Suppressor macrophage treated with lipopolysaccharide for 1 hour (primary cell): Measurements from ENCODE around the gene ZNF672.

Experiments used
- DNase-seq, 3 donors: peaks; one replicate each; pipeline ENCODE4 v3.0.0-alpha.2; 2020 to 2022

Gene ZNF672

DNA sequence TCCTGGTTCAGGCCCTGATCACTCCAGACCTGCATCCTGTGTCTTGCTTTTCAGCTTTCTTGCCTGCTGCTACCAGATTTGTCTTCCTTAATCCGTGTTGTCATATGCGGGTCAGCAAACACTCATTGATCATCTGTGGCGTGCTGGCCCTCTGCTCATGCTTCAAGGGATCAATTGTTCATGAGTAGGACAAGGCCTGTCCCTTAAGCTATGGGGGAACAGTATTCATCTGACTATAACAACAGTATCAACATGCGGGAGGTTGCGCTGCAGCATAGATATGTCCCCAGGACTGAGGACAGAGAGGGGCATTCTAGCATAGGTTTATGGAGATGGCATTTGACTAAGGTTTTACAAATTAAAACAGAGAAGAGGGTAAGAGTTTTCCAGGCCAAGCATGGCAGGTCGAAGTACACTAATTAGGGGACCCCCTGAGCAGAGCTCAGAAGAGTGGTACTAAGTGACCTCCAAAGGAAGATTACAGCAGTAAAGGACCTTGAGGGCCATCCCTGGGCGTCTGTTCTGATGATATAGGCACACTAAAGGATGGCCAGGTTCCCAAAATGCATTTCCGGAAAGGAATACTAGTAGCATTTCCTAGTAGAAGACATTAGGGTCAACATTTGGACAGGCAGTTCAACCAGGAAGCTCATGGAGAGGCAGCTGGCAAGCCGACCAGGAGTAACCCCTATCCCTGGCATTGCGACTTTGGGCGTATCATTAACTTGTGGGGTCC lies 811 bp upstream of the ZNF672 start:
- no peak for DNase-seq

DNA sequence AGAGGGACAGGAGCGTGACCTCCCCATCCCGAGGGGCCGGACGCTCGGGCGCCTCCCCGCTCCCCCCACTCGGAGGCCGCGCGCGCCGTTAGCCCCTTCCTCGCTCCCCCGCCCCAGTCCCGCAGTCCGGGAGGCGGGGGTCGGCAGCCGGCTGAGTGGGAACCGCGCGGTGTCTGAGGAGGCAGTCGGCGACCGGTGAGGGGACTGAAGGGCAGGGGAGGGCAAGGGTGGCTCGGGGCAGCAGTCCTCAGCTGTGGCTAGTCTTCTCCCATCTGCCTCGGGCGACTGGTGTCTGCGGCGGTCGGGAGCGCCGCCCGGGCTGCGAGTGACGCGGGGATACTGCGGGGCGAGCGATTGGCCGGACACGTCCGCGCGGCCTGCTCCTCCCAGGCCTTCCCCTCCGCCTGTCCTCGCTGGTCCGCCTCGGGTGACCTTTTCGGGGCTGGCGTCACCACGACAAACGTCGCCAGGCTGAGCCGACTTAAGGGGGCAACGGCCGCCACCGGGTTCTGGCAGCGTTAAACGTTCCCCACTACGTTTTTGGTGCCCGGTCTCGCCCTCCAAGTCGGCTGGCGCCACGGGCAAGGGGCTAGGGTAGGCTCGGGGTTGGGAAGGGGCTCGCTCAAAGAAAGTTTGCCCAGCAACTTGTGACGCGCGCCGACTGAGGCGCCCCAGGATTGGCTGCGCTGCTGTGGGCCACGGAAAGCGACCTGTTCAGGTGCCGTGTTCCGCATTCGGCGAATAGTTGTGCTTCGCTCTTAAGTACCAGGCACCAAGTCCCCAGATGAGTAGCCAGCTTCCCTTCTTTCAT lies 538 bp downstream of the ZNF672 start:
- peak; percentile 94 to 96 (median 95) for DNase-seq

DNA sequence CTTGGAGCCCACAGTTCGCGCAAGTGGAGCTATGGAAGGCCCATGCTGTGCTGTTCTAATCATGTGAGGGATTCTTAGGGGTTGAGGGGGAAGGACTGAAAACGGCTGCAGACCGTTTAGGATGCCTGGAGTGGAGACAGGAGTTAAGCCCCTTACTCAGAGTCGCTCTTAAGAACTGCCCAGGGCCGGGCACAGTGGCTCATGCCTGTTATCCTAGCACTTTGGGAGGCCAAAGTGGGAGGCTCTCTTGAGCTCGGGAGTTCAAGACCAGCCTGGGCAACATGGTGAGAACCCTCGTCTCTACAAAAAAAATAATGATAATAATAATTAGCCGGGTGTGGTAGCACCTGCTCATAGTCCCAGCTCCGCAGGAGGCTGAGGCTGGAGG lies 1.1 kb downstream of the ZNF672 start:
- no peak for DNase-seq

DNA sequence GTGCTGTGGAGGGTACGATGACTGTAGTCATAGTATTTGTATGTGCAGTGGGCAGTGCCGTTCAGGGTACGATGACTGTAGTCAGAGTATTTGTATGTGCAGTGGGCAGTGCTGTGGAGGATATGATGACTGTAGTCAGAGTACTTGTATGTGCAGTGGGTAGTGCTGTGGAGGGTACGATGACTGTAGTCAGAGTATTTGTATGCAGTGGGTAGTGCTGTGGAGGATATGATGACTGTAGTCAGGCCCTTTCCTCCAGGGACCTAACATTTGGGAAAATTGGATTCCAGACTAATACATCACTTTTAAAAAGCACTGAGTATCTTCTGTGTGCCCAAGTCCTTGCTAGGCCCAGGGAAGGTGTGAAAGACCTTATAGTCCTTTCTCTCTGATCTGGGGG lies 2.9 kb downstream of the ZNF672 start:
- DNase-seq: no peak

DNA sequence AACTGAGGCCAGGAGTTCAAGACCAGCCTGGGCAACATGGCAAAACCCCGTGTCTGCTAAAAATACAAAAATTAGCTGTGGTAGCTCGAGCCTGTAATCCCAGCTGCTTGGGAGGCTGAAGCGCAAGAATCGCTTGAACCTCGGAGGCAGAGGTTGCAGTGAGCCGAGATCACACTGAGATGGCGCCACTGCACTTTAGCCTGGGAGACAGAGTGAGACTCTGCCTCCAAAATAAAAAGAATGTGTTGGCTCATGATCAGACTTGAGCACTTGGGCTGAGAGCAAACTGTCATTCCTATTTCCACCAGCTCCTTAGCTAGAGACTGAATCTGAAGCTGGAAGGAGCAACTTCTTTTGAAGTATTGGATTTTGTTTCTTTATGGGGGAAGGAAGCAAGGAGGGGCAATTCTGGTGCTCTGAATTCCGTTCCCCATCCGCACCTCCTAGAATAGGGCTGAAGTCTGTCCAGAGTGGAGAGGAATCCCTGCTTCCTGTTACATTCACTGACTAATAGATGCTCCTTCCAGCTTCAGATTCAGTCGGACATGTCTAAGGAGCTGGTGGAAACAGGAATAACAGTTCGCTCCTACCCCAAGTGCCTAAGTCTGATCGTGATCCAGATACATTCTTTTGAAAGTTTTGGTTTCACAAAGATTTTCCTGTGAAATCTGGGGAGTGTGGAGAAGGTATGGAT lies 3.8 kb downstream of the ZNF672 start:
- peak; percentile 41 to 57 (median 48) for DNase-seq

DNA sequence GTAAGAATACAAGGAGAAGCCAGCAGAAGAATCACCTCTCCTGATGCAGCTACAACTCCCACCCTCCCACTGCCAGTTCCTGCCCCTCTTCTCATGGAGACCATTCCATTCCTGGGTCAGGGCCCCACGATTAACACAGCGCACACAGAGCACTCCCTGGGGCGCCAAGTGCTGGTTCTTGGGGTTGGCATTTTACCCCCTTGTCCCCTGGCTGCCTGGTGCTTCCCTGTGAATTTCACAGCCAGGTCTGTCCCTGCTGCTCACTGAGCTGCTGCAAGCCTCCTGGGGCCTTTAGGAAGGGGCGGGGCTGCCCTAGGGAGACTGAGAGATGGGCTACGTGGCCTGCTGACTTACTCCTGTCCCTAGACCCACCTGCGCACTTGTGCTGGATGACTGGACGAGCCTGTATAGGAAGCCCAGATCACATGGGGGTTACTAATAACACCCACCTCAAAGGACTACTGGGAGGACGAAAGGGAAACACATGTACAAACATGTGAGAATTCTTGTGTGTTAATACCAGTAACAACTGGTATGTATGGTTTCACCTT lies 4.8 kb downstream of the ZNF672 start:
- no peak for DNase-seq

DNA sequence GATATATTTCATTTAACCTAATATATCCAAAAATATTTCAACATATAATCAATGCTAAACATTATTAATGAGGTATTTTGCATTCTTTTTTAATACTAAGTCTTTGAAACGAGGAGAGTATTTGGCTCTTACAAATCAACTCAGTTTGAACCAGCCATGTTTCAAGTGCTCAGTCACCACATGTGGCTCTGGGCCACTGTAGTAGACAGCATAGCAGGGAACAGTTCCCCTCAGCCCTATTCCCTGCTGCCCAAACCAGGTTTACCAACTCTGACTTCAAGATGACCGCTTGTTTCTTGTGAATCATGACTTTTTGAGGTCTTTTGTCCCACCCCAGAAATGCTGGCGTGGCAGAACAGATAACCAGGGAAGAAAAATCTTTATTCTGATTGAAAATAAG lies 5.7 kb downstream of the ZNF672 start:
- DNase-seq: no peak

DNA sequence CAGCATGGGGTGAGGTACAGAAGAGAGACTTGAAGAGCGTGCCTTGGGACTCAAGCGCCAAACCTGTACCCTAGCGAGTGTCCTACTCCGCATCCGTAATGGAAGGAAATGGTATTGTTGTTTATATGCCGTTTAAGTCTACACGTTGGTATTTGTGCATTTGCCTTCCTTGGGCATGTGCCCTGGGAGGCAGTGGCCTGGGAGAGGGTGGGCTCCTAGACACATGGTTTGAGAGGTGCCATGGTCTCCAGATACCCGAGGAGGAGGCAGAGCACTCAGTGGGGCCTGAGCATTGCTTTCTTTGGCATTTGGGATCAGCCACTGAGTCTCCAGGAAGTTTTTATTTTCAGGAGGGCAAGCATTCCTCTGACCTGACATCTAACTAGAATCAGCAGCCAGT lies 6.5 kb downstream of the ZNF672 start:
- DNase-seq: no peak

DNA sequence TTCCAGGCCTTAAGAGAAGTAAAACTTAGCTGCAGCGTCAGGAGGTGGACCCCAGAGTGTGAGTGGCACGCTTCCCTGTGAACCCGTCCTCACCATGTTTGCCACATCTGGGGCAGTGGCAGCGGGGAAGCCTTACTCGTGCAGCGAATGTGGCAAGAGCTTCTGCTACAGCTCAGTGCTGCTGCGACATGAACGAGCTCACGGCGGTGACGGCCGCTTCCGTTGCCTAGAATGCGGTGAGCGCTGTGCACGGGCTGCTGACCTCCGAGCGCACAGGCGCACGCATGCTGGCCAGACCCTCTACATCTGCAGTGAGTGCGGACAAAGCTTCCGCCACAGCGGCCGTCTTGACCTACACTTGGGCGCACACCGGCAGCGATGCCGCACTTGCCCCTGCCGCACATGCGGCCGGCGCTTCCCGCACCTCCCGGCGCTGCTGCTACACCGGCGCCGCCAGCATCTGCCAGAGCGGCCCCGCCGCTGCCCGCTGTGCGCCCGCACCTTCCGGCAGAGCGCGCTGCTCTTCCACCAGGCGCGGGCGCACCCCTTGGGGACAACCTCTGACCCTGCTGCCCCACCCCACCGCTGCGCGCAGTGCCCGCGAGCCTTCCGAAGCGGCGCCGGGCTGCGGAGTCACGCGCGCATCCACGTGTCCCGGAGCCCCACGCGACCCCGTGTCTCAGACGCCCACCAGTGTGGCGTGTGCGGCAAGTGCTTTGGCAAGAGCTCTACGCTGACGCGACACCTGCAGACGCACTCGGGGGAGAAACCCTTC lies 9.3 kb downstream of the ZNF672 start:
- no peak for DNase-seq

DNA sequence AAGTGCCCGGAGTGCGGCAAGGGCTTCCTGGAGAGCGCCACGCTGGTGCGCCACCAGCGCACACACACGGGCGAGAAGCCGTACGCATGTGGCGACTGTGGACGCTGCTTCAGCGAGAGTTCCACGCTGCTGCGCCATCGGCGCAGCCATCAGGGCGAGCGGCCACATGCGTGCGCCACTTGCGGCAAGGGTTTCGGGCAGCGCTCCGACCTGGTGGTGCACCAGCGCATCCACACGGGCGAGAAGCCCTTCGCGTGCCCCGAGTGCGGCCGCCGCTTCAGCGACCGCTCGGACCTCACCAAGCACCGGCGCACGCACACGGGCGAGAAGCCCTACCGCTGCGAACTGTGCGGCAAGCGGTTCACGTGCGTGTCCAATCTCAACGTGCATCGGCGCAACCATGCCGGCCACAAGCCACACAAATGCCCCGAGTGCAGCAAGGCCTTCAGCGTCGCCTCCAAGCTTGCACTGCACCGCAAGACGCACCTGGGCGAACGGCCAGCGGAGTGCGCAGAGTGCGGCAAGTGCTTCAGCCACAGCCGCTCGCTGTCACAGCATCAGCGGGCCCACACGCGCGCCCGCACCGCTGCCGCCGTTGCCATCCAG lies 10.0 kb downstream of the ZNF672 start:
- DNase-seq: no peak

DNA sequence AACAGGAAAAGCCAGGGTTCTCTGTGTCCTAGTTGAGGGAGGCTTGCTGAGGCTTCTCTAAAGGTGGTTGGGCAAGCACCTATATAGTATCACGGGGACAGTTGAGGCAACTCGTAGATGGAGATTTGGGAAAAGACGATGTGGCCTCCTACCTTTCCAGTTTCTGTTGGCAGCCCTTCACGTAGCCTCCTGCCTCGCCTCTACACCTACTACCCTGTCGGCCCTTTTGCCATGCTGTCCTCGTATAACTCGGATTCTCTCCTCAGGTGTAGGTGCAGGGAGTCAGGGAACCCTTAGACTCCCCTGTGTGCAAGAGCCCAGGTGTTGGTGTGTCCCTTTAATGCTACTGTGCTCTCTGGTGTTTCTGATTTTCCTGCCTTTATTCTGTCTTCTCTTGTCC lies 10.6 kb downstream of the ZNF672 start:
- no peak for DNase-seq

DNA sequence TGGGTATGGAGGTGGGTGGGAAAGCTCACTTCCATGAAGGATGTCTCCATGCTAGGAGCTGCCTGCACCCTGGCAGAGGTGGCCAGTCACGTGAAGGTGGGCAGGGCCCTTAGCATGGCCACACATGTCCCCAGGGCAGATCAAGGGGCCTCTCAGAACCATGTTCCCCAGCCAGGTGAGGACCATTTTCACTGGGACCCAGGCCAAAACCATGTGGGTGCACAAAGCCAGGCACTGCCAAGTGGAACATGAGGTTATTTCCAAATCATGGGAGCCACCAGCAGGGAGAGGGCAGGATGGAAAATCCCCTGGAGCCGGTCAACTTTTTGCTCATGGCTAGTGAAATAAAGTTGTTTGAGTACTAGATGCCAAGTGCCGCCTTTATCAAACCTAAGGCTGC lies 11.1 kb downstream of the ZNF672 start:
- no peak for DNase-seq

DNA sequence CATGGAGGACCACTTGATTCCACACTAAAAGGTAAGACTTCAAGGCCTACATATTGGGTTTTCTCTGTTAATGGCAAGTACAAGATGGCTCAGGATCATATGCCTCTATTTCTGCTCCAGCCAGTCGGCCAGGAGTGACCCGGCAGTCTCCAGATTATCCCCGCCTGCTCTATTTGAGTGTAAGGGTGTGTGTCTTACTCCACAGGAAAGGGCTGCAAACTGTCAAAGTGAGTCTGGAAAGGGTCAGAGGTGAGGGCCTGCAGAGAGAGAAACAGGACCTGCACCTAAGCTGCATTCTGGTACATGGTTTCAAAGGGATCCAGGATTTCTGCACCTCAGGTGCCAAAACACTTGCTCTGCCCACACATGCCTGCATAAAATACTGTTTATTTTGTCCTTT lies 11.6 kb downstream of the ZNF672 start:
- no peak for DNase-seq

DNA sequence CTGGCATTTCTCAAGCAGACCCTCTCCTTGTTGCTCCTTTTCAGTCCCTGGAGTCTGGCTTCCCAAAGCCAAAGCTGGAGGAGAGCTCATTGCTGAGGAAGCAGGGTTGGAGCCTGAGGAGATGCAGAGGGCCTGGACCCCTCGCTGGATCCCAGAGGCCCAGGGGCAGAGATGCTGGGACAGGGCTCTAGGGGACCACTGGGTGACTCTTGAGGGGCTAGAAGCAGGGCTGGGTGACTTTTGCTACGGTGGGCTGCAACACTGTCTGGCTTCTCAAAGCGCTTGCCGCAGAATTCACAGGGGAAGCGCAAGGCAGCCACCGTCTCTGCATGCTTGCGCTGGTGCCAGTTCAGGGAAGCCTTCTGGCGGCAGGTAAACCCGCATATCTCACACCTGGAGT lies 12.1 kb downstream of the ZNF672 start:
- no peak for DNase-seq

DNA sequence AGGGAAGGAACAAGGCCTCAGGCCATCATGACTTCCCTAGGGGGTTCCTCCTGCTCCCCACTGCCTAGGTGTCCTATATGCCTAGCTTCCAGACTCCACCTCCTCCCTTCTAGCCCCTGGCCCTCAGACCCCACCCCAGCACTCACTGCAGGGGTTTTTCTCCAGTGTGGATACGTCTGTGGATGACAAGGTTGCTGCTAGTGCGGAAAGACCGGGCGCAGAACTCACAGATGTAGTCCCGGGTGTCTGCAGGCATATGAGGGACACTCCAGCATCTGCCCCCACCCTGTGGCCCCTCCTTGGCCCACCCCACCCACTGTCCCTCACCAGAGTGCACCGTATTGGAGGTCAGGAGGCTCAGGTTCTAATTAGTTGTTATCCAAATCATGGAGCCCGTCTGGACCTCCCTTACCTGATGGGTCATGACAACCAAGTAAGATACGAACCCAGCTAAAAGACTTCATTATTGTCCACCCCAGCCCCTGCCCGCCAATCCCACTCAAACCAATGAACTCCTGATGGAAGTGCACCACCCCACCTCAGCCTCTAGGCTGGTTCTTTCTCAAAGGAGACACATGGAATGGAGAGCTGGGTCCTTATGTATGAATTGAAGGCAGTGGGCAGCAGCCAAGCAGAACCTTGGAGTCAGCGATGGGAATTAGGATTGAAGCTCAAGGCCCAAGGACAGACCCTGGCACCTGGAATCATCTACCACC lies 12.7 kb downstream of the ZNF672 start:
- DNase-seq: no peak

DNA sequence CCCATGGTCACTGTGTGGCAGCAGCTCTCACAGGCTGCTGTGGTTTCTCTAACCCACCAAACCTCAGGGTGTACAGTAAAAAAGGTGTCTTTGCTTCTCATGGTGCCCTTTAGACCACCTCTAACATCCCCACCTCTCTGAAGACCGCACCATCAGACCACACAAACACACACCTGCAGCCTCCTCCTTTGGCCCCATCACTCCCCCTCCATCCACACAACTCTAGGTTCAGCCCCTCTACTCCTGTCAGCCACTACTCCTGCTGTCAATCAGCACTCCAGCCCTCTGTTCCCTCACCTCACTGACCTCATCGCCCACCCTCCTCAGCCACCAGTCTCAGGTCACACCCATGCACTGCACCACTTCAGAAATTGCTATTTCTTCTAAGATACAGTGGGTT lies 13.4 kb downstream of the ZNF672 start:
- DNase-seq: no peak

DNA sequence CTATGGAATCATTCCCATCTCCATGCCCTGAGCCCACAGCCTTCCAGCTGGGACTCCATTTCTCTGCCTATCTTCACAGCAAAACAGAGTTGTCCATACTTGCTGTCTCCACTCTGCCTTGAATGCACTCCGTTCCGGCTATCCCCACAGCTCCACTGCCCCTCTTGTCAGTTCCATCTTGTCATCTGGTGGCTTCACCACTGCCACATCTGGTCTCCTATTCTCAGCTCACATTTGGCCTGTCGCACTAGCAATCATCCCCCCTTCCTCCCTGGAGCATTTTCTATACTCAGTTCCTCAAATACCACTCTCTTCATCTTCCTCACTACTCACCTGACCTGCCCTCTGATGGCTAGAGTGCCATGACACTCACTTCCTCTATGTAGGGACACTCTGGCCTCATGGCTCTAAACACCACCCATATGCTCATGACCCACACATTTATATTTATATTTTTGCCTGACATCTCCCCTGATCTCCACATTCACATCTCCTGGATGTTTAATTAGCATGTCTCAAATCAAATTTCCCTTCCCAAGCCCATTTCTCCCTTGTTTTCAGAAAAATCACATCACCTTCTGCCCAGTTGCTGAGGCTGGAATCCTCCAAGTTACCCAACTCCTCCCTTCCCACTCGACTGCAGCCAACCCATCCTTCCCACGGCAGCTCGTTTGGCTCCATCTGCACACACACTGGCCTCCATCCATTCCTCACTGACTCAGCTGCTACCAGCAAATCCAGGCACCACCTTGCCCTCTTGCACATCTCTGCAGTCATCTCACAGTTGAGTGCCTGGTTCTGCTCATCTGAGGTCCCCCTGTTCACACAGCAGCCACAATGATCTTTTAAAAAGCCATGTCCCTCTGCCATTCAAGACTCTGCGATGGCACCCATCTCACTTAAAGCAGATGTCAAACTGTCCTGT lies 14.7 kb downstream of the ZNF672 start:
- peak; percentile 37 to 60 (median 47) for DNase-seq

DNA sequence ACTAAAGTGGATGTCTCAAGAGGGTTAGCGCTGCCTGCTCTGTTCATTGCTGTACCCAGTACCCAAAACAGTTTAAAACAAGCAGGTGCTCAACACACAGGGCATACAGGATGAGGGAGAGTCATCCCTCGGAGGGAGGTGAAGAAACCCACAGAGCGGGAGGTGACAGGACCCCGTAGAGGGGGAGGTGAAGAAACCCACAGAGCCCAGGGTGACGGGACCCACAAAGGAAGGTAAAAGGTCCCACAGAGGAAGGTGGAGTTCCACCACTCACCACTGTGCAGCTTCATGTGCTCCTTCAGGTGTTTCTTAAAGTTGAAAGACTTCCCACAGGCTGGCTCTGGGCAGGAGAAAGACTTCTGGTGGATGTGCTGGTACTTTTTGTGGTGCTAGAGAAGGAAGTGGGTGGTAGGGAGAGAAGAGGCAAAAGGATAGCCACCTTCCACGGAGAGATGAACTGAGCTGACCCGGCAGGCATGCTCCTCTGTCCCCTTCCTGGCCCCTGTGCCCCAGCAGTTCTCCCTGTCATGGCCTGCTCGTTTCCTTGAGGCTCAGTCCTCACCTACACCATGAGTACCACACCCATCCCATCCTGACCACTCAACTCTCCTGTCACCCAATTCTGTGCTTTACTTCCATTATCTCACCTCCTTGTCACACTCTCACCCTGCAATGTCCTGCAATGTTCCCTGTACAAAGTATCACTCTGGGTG lies 15.8 kb downstream of the ZNF672 start:
- no peak for DNase-seq

DNA sequence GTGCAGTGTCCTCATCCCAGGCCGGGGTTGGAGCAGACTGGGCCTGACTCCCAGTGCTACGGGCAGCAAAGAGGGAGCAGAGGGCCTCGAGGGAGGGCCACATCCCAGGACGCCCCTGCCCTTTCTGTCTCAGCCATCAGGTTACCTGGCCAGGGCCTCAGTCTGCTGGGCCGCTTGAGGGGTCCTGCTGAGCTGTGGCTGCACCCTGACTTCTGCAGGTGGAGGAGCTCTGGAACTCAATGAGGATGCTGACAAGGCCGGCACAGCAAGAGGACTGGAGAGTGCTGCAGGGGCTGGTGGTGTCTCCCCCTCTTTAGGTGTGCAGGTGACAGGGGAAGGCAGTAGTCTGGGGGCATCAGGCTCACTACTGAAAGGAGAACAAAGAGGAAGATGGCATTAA lies 17.6 kb downstream of the ZNF672 start:
- DNase-seq: no peak

DNA sequence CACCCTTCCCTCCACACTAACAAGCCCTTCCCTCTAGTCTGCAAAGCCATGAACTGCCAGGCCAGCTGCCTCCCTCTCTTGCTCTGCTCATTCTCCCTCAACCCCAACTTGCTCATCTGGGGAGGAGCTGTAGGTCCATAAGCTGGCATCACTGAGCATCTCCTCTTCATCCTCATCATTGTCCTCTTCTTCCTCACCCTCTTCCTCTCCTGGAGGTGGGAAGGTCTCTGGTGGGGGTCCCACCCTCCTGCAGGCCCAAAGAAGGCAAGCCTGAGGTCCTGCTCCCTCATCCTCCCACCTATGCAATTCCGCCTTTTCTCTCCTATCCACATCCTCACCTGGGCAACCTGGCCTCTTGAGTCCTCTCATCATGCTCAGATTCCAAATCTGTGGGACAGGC lies 18.2 kb downstream of the ZNF672 start:
- DNase-seq: no peak
